Urinary bladder (tissue), 4 donors: ENCODE data around the gene TOP2A. TPM values are rescaled to one million over a fixed set of nuclear protein-coding genes. Genes with fewer than 3 reads are reported as not detected.

ENCODE experiments used
- DNase-seq: peaks from one replicate; pipeline ENCODE4 v3.0.0-alpha.2; 2015; ENCODE audit errors: extremely low spot score
- H3K27ac ChIP-seq: one replicate; pipeline ENCODE4 v1.5.1; 2013; ENCODE audit warnings: low read depth, mild to moderate bottlenecking, moderate library complexity
- H3K36me3 ChIP-seq: one replicate; pipeline ENCODE4 v1.6.1; 2013; ENCODE audit warnings: mild to moderate bottlenecking, moderate library complexity; ENCODE audit not compliant: insufficient read depth
- H3K4me1 ChIP-seq: one replicate; pipeline ENCODE4 v1.6.1; 2013; ENCODE audit warnings: mild to moderate bottlenecking, moderate library complexity; ENCODE audit not compliant: insufficient read depth
- H3K4me3 ChIP-seq: one replicate; pipeline ENCODE4 v1.5.1; 2013; ENCODE audit warnings: low read depth, low read length
- WGBS: extraction: QIAGEN DNeasy Blood & Tissue Kit; methylation state at CpG from one replicate; pipeline ENCODE4 v1.1.7; 2013; 5-methylcytosine and 5-hydroxymethylcytosine counted together
- polyA plus RNA-seq: library from polyadenylated mRNA; stranded (reverse); fragments of 200-250 nt; gene quantifications from one replicate; pipeline ENCODE4 v1.2.3, GENCODE V29; 2013
- total RNA-seq: library from RNA; depleted of rRNA; stranded (reverse); fragments of >200 nt; gene quantifications from one replicate; pipeline ENCODE4 v1.2.3, GENCODE V29; 2014
- donor health status: healthy with polysubstance abuse.
- donor health status: healthy.

The TOP2A gene
- total and polyA plus RNA-seq, 2 donors: 1.5 to 105 TPM

DNA sequence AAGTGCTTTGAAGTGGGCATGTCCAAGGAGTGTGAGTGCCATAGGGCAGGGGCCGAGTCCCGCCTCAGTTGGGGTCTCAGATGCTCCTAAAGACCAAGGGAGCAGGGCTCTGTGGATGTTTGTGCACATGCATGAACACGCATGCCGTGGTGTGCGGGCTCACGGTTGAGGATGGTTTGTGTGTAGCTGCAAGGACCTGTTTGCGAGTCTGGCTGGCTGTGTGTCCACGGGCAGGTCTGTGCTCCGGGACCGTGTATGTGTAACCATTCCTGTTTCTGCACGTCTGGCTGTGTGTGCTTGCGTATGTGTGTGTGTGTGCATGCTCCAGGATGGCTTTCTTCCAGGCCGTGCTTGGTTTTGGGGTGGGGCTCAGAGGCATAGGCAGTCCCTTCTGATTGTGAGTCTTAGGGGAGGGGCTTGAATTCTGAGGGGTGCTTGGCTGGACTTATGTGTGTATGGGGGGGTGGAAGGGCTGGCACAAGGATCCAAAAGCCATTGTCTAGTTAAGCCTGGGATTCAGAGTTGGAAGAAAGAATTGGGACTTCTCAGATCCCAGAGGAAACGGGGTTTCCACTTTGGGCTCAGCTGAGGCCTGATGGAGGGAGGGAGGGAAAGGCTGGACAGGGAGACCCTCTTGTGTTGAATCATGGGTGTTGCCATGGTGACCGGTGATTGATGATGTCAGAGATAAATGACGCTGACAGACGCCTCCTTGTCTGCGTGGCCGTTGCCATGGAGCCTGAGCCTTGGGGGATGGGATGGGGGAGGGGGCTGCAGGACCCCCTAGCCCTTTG, 67.6 kb downstream of the TOP2A start:
- H3K4me1 ChIP-seq: peaks cover 1% of the 10 kb centered on the region
- 35% methylated on average over 19 of the region's 19 CpGs for WGBS
- peaks cover 2% of the 10 kb centered on the region for H3K36me3 ChIP-seq
- H3K27ac ChIP-seq: no peak overlapping the region
- peak; percentile 78 for DNase-seq
- H3K4me3 ChIP-seq: no peak overlapping the region

DNA sequence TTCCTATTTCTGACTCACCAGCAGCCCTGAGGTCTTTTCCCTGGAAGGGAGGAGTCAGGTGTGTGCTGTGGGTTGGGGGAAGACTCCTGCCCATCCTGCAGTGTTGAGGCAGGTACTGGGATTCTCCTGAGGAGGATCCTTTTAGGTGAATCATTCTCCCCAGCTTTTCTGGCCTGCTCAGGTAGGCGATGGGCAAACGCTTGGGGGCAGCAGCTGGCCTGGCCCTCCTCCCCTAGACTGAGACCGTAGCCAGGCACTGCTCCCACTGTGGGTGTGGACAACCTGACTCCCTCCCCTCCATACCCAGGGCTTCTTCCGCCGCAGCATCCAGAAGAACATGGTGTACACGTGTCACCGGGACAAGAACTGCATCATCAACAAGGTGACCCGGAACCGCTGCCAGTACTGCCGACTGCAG, 68.2 kb downstream of the TOP2A start:
- H3K4me1 ChIP-seq: peaks cover 1% of the 10 kb centered on the region
- H3K36me3 ChIP-seq: peaks cover 2% of the 10 kb centered on the region
- 49% methylated on average over 10 of the region's 10 CpGs for WGBS
- H3K4me3 ChIP-seq: no peak overlapping the region
- no peak for DNase-seq
- no peak overlapping the region for H3K27ac ChIP-seq

DNA sequence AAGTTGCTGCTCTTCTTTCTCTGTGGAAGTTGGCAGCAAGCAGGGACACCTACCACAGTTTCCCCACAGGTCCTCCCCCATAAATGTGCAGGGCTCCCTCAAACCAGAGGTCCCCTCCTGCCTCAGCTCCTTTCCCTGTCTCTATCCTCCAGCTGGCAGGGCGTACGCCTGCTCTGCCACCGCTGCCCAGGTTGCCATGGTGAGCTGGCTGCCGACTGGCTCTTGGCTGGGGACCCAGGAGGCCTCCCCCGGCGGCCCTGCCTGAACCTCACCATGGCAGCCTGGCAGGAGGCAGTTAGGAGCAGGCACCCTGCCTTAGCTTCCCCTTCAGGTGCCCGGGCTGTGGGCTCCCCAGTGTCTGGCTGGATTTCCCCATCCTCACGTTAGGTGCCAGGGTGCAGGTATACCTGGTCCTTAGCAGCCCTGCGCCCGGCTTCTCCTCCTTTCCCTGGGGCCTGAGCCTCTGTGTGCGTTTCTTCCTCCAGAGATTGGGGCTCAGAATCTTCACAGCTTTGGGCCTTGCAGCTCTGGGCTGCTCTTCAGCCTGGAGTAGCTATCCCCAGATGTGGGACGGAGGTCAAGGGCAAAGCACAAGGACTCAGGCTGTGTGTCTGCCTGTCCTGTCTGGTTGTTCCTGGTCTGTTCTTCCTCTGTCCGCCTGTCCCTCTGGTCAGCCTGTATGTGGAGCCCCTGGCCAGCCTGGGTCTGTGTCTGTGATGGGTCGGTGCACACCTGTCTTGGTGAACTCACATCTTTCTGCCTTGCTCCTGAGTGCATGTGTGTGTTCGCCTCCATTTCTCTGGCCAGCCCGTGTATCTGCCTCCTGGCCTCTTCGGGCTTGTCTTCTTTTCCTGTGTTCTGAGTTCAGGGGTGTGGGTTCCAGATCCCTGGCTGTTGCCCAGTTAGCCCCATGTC, 68.9 kb downstream of the TOP2A start:
- no peak for DNase-seq
- peaks cover 2% of the 10 kb centered on the region for H3K36me3 ChIP-seq
- H3K27ac ChIP-seq: no peak overlapping the region

DNA sequence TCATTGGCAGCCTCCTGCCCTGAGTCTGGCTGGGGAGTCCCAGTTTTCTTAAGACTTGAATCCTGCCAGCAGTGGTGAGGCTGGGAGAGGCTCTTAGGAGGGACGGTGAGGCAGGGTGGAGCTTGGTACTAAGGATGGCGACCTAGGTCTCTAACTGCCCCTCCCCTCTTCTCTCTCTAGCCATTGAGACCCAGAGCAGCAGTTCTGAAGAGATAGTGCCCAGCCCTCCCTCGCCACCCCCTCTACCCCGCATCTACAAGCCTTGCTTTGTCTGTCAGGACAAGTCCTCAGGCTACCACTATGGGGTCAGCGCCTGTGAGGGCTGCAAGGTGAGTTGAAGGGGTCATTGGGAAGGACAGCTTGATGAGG, 69.6 kb downstream of the TOP2A start:
- DNase-seq: no peak
- H3K4me1 ChIP-seq: peaks cover 1% of the 10 kb centered on the region
- H3K27ac ChIP-seq: no peak overlapping the region
- peaks cover 2% of the 10 kb centered on the region for H3K36me3 ChIP-seq
- WGBS: 69% methylated on average over 5 of the region's 5 CpGs
- H3K4me3 ChIP-seq: no peak overlapping the region

More for the DNA sequence above, 68.9 kb downstream of the TOP2A start:
- no peak overlapping the region for H3K4me3 ChIP-seq
- peaks cover 1% of the 10 kb centered on the region for H3K4me1 ChIP-seq
- WGBS: 56% methylated on average over 17 of the region's 17 CpGs

DNA sequence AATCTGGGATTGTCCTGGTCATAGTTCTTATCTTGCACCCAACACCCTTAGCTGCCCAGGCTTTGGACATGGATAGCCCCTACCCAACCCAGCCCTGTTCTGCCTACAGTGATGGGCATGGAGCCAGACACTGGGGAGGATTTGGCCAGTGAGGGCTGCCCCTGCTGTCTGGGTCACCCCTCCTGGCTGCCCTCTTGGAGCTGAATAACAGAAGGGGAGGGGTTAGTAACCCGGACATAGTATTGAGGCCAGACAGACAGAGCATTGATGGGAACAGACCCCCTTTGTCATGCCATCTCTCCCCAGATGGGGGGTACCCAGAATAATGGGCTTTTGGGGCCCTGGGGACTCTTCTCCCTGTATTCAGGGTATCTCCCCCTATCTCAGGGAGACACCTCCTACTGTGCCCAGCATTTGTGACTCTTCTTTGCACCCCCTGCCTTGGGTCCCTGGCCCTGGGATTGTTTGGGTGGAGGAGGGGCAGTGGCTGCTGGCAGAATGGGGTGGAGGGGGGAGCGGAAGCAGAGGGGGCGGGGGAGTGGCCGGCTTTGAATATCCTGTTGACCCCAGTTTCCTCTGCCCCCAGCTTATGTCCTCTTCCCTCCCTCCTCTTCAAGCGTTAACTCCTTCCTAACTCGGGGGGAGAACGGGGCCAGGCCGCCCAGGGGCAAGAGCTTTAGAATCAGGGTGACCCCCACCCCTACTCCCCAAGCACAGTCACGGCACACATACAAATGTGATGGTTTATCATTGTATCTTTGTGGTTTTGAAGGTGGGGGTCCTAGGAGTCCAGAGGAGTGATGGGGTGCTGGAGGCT, 70.2 kb downstream of the TOP2A start:
- Histone ChIP-seq H3K27ac (no peak overlapping the region), H3K36me3 (peaks cover 2% of the 10 kb centered on the region), H3K4me1 (peaks cover 1% of the 10 kb centered on the region), H3K4me3 (no peak overlapping the region)
- 42% methylated on average over 9 of the region's 9 CpGs for WGBS
- no peak for DNase-seq

DNA sequence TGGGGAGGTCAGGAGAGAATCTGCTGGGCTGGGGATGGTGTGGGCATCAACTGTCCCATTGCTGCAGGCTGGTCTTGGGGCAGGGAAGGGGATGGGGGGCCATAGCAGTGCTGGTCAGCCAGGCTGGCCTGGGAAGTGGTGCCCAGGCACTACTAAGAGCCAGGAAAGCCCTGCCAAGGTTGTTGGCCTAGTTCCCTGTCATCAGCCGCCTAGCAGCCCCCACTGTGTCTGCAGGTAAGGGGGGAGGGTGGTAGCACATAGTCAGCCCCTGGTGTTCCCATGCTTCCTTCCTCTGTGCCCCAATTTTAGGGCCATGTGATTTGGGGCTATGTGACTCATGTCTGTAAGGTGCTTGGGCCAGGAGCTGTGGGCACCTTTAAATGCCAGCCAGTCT, 70.9 kb downstream of the TOP2A start:
- peaks cover 1% of the 10 kb centered on the region for H3K4me1 ChIP-seq
- DNase-seq: no peak
- peak overlapping the region; percentile 12 for H3K27ac ChIP-seq
- H3K4me3 ChIP-seq: no peak overlapping the region
- WGBS: 58% methylated on average over 1 of the region's 1 CpG
- H3K36me3 ChIP-seq: no peaks in the 10 kb centered on the region

DNA sequence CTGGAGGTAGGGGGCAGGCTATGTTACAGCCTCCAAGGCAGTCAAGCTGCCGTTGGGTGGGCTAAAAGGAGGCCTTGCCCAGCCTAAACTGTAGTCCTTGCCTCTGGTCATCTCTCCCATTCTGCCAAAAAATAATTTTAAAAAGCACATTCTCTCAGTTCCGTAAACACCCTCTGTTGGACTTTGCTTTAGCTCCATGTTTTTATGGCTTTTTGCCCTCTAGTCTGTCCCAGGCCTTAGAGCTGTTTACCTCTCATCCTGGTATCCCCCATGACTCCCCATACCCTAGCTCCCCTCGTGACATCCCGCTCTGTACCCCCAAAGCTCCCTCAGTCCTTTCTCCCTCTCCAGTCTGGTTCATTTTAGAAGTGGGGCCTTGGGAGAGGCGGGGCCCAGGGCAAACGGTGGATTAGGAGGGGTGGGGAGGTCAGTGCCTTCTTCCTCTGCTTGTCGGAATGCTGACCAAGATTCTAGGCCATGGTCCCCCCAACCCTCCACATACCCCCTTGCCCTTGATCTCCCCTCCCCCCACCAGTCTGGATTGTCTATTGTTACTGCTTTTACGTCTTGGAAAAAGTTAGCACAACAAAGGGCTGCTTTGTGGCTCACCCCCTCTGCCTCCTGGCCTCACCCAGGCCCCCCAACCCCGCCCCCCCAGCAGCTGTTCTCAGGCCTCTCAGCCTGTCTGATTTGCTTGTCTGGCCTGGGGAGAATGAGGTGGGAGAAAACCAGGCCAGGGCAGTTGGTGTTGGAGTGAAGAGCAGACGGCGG, 71.5 kb downstream of the TOP2A start:
- peaks cover 1% of the 10 kb centered on the region for H3K4me1 ChIP-seq
- WGBS: 38% methylated on average over 11 of the region's 11 CpGs
- no peak for DNase-seq

DNA sequence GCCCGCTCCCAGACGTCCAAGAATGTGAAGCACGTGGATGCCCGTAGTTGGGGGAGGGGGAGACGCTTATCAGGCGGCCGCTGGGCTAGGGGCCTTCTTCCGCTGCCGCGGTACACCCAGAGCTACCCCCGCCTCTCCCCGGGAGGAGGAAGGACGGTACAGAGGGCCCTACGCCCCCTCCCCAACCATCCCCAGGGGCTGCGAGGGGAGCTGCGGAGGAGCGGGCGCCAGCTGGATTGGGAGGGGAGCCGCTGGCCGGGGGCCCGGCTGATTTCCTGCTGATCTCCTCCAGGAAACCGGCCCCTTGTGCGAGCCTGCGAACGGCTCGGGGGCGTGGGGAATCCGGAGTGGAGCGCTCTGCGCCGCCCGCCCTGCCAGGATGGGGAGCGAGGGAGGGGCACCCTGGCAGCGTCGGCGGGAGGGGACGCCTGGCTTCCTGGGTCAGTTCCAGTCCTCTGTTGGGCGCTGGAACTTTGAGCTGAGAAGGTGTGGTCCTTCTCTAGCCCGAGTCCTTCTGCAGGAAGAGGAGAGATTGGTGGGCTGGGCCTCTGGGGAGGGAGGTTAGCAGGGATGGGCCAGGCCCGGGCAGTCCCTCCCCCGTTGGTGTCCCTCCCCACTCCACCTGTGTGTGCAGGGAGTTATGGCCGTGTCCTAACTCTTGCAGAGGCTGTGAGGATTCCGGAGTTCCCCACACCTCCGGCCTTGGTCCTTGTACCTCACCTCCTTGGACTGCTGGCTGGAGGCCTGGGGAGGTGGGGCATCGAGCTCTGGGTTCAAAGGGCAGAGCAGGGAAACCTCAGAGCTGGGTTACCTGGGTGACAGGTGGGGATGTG, 72.3 kb downstream of the TOP2A start:
- Histone ChIP-seq H3K4me3 (peak overlapping the region; percentile 34), H3K27ac (peak overlapping the region; percentile 83), H3K36me3 (no peaks in the 10 kb centered on the region), H3K4me1 (peaks cover 1% of the 10 kb centered on the region)
- peak; percentile 55 for DNase-seq
- WGBS: 2% methylated on average over 45 of the region's 45 CpGs

More for the DNA sequence above, 71.5 kb downstream of the TOP2A start:
- Histone ChIP-seq H3K27ac (peak overlapping the region; percentile 58), H3K4me3 (peak overlapping the region; percentile 34), H3K36me3 (no peaks in the 10 kb centered on the region)

DNA sequence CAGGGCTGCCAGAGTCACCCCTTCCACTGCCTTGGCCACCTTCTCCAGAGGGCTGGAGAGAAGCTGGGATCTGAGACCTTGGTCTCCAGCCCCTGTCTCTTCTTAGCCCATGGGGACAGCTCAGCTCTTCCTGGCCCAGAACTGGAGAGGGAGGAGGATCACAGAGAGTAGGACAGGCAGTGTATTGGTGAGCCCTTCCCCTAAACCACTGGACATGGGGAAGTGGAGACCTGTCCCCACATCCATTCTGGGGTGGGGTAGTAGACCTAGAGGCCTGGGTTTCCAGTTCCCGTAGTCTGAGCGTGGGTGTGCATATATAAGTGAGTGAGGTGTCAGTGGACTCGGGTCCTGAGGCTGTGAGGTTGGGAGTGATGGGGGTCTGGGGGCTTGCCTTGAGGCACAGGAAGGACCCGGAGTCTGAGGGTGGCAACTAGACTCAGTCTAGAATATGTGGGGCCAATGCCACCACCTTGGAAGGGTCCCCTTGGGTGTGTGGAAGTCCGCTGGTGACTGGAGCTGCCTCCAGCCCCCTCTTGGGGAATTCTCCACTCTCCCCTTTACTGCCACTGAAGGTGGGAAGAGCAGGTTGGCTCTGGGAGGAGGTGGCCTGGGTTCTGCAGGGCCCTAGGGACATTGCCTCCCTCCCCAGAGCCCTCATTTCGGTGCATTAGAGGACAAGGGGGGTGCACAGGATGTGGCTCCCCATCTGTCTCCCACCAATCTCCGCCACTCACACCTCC, 73.1 kb downstream of the TOP2A start:
- H3K4me1 ChIP-seq: peaks cover 1% of the 10 kb centered on the region
- peak overlapping the region; percentile 77 for H3K4me3 ChIP-seq
- 40% methylated on average over 7 of the region's 7 CpGs for WGBS
- no peaks in the 10 kb centered on the region for H3K36me3 ChIP-seq
- DNase-seq: no peak
- peak overlapping the region; percentile 83 for H3K27ac ChIP-seq

DNA sequence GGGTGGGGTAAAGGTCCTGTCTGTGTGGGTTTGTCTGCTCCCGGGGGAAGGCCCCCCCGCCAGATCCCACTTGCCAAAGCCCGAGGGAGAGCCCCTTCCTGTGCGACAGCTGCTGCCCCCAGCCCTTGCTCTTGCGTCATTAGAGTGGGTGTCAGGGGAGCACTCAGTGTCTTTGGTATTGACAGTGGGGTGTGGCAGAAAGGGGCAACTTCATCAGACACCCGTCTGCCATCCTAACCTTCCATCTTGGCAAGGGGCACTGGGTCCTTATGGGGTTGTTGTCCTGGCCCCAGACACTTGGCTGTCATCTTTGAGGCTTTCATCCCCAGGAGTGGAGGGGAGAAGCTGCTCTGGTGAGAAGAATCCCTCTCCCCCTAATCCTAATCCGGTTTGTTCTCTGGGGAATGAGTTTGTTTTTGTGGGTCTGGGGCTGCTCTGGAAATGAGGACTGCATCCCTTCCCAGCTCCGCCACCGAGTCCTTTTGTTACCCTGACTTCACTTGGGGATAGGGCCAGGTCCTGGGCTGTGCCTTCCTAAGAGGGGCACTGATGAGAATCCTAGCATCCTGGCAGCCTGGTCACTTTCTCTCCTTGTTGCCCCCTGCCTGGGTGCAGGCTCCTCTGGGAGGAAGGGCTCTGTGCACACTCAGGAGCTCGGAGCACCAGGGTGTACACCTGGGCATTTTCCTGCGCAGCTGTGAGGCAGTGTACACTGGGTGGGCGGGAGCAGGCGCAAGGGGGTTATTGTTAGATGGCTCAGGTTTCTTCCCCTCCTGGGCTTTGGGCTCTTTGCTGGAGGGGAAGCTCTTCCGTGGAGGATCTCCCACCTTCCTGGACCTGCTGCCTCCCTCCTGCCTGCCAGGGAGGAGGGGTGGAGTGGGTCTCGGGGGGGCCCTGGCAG, 74.2 kb downstream of the TOP2A start:
- 28% methylated on average over 15 of the region's 15 CpGs for WGBS
- H3K36me3 ChIP-seq: no peaks in the 10 kb centered on the region
- H3K4me3 ChIP-seq: peak overlapping the region; percentile 77
- H3K4me1 ChIP-seq: peaks cover 1% of the 10 kb centered on the region
- no peak for DNase-seq
- peak overlapping the region; percentile 66 for H3K27ac ChIP-seq
